HuH-7 (cell line): ENCODE data around the gene SLC4A2.

Experiments used
- DNase-seq: peaks from one replicate; pipeline ENCODE4 v3.0.0; 2011; ENCODE audit warnings: low spot score

Gene SLC4A2

DNA sequence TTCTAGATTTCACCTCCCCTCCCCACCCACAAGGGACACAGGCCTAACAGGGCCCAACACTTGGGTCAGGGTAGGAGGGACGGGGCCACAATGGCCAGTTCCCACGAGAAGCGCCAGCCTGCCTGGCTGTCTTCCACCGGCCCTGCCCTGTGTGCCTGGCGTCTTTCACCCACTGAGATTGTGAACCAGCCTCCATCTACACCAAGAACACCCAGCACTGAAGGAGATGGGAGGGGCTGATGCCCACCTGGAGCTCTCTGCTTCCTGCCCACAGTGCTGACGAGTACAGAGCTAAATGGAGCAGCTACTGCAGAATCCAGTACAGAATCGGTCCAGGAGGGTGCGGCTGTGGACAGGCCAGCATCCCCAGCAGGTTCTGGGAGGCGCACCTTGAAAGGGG, 13.4 kb upstream of the SLC4A2 start:
- DNase-seq = no peak

GRCh38 chr7:151046603-151047573, 12.5 kb upstream of the SLC4A2 start:
- no peak for DNase-seq

GRCh38 chr7:151047976-151048815, 11.2 kb upstream of the SLC4A2 start, which contains the start of gene ASIC3:
TSS of gene ASIC3 (plus strand) at chr7:151048531. CDS start at chr7:151048886, 355 bp downstream.
- no peak for DNase-seq

DNA sequence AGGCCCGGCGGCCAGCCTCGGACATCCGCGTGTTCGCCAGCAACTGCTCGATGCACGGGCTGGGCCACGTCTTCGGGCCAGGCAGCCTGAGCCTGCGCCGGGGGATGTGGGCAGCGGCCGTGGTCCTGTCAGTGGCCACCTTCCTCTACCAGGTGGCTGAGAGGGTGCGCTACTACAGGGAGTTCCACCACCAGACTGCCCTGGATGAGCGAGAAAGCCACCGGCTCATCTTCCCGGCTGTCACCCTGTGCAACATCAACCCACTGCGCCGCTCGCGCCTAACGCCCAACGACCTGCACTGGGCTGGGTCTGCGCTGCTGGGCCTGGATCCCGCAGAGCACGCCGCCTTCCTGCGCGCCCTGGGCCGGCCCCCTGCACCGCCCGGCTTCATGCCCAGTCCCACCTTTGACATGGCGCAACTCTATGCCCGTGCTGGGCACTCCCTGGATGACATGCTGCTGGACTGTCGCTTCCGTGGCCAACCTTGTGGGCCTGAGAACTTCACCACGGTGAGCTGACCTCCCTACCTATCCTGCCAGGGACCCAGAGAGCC, 10.4 kb upstream of the SLC4A2 start:
- no peak for DNase-seq

DNA sequence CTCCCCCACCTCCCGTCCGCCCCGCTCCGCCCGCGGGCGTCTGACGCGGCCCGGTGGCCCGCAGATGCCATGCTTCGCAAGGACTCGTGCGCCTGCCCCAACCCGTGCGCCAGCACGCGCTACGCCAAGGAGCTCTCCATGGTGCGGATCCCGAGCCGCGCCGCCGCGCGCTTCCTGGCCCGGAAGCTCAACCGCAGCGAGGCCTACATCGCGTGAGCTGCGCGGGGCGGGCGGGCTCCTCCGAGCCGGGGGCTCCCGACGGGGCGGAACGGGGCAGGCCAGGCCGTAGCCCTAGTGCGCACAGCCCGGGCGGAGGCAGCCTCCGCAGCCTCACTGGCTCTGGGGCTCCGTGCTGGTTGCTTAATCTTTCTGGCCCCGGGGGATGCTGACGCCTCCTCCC, 8.3 kb upstream of the SLC4A2 start:
- no peak for DNase-seq

DNA sequence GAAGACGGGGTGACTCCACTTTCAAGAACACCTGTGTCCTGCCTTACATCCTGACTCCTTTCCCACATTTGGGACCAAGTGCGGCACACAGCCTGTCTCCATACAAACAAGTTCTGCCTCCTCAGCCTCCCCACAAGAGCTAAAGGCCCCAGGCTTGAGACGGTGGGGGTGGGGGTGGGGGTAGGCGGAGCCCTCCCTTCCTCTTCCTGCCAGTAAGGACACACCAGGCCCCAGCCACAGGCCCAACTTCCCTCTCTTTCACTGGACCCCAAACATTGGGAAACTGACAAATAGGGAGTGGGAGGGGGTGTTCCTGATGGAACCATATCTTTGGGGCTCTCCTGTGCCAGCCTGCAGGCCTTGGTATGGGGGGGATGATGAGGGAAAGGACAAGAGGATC, 6.3 kb upstream of the SLC4A2 start:
- DNase-seq = no peak

- no peak for DNase-seq
Observed at GRCh38 chr7:151053751-151054150, 5.6 kb upstream of the SLC4A2 start.

DNA sequence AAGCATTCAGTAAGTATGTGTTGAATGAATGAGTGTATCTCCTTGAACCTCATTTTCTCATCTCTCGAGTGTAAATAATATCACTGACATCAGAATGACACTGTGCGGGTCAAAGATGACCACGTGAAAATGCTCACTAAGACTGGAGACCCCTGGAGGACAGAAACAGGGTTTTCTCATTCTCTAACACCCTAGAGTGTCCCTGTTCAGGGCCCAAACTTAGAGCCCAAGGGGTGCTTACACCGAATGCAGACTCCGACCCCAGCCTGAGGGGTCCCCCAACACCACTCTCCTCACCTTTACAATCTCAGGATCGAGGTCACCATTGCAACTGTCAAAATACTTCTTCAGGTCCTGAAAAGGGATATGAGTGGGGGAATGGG, 3.1 kb upstream of the SLC4A2 start:
- DNase-seq = no peak

GRCh38 chr7:151056666-151057505, 2.5 kb upstream of the SLC4A2 start:
- no peak for DNase-seq

- peak; percentile 65 for DNase-seq
Observed at GRCh38 chr7:151057506-151057988, 1.8 kb upstream of the SLC4A2 start, which contains the start of gene CDK5. TSS of gene CDK5 (minus strand) at chr7:151057897. CDS start at chr7:151057848, 49 bp downstream.

DNA sequence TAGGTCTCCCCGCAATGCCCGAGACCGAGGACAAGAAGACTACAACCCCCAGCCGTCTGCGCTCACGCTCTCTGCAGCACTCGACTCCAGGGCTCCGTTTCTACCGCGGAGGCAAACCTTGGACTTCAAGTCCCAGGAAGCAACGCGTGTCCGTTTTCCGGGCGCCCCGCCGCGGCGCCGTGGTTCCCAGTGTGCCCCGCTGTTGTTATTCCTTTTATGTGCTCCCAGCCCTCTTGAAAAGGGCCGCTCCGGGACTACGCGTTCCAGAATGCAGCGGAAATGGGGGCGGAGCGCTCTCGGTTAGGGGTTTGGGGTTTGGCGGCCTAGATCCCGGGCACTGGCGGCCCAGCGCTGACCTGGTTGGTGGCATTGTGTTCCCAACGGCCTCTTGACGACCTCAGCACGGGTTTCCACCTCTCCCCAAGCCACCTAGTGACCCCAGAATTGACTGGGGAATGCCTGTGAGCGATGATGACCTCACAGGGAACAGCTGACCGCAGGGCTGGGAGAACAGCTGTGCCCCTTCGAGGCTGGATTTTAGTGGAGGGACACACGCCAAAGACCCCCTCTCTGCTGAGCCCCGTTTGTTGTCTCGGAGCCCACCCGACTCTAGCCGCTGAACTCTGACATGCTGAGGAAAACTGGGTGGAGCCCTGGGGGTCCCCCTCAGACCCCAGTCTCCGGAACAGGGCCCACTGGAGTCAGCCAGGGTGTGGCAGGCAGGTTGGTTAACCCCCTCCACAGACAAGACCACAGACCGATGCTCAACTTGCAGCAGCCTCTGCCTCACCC, 1.2 kb upstream of the SLC4A2 start:
- DNase-seq = peak; percentile 100

DNA sequence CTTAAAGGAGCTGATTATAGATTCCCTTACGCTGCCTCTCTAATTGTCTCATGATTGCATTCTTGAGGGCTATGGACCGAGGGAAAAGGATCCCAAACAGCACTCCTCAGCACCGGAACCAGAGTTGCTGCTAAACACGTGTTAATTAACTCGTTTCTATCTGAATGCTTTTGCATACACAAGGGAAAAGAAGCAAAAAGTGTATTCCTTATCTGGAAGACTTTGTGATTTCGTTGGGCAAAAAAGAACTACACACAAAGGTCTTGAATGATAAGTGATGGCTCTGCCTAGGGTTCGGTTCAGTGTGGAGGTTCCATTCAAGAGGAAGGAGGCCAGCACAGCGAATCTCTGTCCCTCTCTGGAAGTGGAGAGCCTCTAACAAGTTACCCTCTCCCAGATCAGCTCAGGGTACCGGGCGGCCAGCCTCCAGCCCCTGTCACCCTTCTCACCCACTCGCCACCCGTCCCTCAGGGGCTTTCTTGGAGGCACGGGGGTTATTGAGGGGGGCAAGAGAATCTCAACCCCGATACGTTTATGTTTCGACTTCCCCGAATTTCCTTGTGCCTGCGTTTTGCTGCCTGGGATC, 515 bp upstream of the SLC4A2 start:
- DNase-seq = no peak

- no peak for DNase-seq
Observed at GRCh38 chr7:151060113-151060415, 675 bp downstream of the SLC4A2 start.

- DNase-seq = peak; percentile 45
Observed at GRCh38 chr7:151060416-151061212, 1.2 kb downstream of the SLC4A2 start.

DNA sequence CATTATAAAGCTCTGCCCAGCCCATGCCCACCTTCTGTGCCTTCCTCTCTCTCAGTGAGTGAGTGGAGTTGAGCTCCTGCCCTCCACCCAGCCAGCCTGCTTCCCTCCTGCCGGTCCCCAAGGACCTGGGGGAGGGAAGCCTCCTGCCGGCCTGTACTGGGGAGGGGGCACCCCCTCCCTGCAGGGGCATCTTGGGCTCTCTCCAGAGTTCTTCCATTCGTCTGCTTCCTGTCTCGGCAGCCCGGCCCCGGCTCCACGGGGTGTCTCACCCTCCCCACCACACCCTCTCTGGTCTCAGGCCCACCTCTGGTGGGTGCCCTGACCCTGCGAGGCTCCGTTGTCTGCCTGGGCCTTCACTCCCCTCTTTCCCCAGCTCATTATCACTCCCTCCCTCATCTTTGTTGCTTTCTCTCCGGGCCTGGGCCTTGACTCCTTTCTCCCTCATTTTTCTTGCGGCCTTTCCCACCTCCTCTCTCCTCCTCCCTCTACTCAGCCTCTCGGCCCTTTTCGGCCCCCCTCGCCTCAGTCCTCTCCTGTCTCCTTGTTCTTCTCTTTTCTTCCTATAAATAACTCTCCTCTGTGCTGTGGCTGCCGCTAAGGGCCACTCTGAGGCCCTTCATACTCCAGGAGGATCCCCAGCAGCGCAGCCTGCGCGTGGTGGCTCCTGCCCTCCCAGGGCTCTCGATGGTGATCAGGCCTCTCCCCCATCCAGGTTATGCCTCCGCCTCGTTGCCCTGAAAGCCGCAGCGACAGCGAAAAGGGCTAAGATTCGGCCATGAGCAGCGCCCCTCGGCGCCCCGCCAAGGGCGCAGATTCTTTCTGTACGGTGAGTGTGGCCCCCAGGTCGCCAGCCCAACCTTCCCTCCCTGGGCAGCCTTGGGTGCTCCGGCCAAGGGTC, 2.1 kb downstream of the SLC4A2 start:
- DNase-seq = no peak

DNA sequence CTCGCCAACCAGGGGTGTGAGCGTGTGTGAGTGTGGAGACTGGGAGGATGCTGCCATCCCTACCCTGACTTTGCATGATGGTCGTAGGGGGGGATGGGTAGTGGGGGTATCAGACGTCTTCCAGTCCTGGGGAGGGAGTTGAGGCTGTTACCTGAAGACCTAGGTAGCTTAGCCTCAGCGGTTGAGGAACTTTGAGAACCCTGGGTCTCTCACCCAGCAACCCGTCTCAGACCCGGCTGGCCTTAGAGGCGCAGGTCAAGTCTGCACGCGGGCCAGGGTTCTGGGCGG, 2.7 kb downstream of the SLC4A2 start:
- peak; percentile 45 for DNase-seq

DNA sequence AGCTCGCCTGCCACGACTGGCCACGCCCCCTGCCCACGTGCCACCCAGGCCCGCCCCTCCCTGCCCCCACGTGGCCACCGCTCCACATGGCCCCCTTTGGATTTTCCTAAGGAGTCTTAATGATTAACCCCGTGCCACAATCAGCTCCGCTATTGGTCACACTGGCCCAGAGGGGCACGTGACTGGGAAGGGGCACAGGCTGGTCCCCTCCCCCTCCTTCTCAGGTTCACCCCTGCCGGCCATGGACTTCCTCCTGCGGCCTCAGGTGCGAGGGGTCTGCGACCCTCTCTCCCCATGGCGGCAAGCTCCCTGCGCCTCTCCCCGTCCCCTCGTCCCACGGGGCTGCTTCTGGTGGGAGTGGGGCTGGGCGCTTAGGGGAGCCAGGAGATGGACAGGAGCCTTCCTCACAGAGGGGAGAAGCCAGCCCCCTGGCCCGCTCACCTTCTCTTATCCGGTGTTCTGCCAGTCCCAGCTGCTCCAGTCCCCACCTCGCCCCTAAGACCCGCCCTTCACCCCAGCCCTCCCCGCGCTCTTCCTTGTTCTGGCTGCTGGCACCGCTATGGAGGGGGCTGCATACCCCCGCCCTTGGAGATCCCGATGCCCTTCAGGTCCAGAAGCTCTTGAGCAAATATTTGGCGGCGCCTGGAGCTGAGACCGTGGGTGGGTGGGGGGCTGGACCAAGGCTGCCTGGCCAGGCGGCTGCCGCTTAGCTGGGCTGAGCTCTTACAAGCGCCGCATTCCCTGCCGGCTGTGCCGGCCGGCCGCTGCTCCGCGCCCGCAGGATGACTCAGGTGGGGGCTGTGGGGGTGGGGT, 3.2 kb downstream of the SLC4A2 start:
- DNase-seq = peak; percentile 100

- peak; percentile 53 for DNase-seq
Observed at GRCh38 chr7:151063212-151063561, 3.8 kb downstream of the SLC4A2 start.
